ENCODE results near the gene ZDHHC14. TPM values are rescaled to one million over a fixed set of nuclear protein-coding genes. Genes with fewer than 3 reads are reported as not detected.

ZDHHC14 gene
- total and polyA plus RNA-seq, 2 experiments from 2014 or later, result 3.0 to 7.4 TPM

- no peaks in the 10 kb centered on the region; the same call in 2 of the 3 replicates for H3K36me3 Mint-ChIP-seq (ENCODE audit: low read depth)
- no peaks in the 10 kb centered on the region for H3K27me3 ChIP-seq (ENCODE audit: insufficient read depth)
- H3K9me2 ChIP-seq (ENCODE audit: insufficient read depth), result no peaks in the 10 kb centered on the region
- H3K4me1 ChIP-seq (ENCODE audit: insufficient read depth), result peaks cover 22% of the 10 kb centered on the region
- DNase-seq (ENCODE audit: low spot score) (no peak), ATAC-seq (no peak)
- no peaks in the 10 kb centered on the region for H4K20me1 ChIP-seq (replicated peaks; ENCODE audit: insufficient read depth)
- no peak overlapping the region for H3K4me3 Mint-ChIP-seq
- H3K27ac Mint-ChIP-seq, result no peak overlapping the region
- H3K36me3 ChIP-seq (ENCODE audit: insufficient read depth), result no peaks in the 10 kb centered on the region
- H3F3A ChIP-seq (replicated peaks; ENCODE audit: low read depth), result no peaks in the 10 kb centered on the region
- TF ChIP-seq, protein P1, sequence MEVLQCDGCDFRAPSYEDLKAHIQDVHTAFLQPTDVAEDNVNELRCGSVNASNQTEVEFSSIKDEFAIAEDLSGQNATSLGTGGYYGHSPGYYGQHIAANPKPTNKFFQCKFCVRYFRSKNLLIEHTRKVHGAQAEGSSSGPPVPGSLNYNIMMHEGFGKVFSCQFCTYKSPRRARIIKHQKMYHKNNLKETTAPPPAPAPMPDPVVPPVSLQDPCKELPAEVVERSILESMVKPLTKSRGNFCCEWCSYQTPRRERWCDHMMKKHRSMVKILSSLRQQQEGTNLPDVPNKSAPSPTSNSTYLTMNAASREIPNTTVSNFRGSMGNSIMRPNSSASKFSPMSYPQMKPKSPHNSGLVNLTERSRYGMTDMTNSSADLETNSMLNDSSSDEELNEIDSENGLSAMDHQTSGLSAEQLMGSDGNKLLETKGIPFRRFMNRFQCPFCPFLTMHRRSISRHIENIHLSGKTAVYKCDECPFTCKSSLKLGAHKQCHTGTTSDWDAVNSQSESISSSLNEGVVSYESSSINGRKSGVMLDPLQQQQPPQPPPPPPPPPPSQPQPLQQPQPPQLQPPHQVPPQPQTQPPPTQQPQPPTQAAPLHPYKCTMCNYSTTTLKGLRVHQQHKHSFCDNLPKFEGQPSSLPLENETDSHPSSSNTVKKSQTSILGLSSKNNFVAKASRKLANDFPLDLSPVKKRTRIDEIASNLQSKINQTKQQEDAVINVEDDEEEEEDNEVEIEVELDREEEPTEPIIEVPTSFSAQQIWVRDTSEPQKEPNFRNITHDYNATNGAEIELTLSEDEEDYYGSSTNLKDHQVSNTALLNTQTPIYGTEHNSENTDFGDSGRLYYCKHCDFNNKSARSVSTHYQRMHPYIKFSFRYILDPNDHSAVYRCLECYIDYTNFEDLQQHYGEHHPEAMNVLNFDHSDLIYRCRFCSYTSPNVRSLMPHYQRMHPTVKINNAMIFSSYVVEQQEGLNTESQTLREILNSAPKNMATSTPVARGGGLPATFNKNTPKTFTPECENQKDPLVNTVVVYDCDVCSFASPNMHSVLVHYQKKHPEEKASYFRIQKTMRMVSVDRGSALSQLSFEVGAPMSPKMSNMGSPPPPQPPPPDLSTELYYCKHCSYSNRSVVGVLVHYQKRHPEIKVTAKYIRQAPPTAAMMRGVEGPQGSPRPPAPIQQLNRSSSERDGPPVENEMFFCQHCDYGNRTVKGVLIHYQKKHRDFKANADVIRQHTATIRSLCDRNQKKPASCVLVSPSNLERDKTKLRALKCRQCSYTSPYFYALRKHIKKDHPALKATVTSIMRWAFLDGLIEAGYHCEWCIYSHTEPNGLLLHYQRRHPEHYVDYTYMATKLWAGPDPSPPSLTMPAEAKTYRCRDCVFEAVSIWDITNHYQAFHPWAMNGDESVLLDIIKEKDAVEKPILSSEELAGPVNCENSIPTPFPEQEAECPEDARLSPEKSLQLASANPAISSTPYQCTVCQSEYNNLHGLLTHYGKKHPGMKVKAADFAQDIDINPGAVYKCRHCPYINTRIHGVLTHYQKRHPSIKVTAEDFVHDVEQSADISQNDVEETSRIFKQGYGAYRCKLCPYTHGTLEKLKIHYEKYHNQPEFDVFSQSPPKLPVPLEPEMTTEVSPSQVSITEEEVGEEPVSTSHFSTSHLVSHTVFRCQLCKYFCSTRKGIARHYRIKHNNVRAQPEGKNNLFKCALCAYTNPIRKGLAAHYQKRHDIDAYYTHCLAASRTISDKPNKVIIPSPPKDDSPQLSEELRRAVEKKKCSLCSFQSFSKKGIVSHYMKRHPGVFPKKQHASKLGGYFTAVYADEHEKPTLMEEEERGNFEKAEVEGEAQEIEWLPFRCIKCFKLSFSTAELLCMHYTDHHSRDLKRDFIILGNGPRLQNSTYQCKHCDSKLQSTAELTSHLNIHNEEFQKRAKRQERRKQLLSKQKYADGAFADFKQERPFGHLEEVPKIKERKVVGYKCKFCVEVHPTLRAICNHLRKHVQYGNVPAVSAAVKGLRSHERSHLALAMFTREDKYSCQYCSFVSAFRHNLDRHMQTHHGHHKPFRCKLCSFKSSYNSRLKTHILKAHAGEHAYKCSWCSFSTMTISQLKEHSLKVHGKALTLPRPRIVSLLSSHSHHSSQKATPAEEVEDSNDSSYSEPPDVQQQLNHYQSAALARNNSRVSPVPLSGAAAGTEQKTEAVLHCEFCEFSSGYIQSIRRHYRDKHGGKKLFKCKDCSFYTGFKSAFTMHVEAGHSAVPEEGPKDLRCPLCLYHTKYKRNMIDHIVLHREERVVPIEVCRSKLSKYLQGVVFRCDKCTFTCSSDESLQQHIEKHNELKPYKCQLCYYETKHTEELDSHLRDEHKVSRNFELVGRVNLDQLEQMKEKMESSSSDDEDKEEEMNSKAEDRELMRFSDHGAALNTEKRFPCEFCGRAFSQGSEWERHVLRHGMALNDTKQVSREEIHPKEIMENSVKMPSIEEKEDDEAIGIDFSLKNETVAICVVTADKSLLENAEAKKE (CRISPR knock-in tag; IDR thresholded peaks at IDR 0.05), result no peak
- TF ChIP-seq CREB1 (CRISPR knock-in tag; IDR thresholded peaks at IDR 0.05; ENCODE audit: low read depth) (no peak), EZH2phosphoT487 (IDR thresholded peaks at IDR 0.05; ENCODE audit: unreplicated experiment) (no peak), POLR2AphosphoS5 (IDR thresholded peaks at IDR 0.05; ENCODE audit: low read depth) (no peak), NANOG (IDR thresholded peaks at IDR 0.05; ENCODE audit: borderline replicate concordance) (no peak), ZNF331 (CRISPR knock-in tag; IDR thresholded peaks at IDR 0.05; ENCODE audit: low read depth) (no peak), EZH2 (IDR thresholded peaks at IDR 0.05; ENCODE audit: low read depth, unreplicated experiment) (no peak), ZNF114 (CRISPR knock-in tag; IDR thresholded peaks at IDR 0.05) (no peak)
- TF ChIP-seq, protein P2, sequence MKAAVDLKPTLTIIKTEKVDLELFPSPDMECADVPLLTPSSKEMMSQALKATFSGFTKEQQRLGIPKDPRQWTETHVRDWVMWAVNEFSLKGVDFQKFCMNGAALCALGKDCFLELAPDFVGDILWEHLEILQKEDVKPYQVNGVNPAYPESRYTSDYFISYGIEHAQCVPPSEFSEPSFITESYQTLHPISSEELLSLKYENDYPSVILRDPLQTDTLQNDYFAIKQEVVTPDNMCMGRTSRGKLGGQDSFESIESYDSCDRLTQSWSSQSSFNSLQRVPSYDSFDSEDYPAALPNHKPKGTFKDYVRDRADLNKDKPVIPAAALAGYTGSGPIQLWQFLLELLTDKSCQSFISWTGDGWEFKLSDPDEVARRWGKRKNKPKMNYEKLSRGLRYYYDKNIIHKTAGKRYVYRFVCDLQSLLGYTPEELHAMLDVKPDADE (IDR thresholded peaks at IDR 0.05), result no peak
- H2AFZ ChIP-seq, result no peak overlapping the region
- no peak overlapping the region for H3K4me2 ChIP-seq
- no peaks in the 10 kb centered on the region for H3K79me2 ChIP-seq (replicated peaks; ENCODE audit: insufficient read depth)
- peaks cover 39% of the 10 kb centered on the region for H3K4me1 Mint-ChIP-seq
- peaks cover 9% of the 10 kb centered on the region for H3K27me3 Mint-ChIP-seq (ENCODE audit: insufficient read depth, low read depth, poor library complexity)
- no peaks in the 10 kb centered on the region for H3K9me3 Mint-ChIP-seq
- H3K4me3 ChIP-seq, result no peak overlapping the region
- no peak overlapping the region for H3K27ac ChIP-seq (ENCODE audit: low read depth)
Measured at GRCh38 chr6:157604816-157605215, 223.8 kb downstream of the ZDHHC14 start.
